ENCODE measurements around the gene GPS1. TPM values are rescaled to one million over a fixed set of nuclear protein-coding genes. Genes with fewer than 3 reads are reported as not detected.

GPS1 gene
- total and polyA plus RNA-seq, 8 donors = 69.2 to 101 (median 78.8) TPM

GRCh38 chr17:82049521-82049971, 2.2 kb upstream of the GPS1 start:
- H3K4me3 ChIP-seq = no peak overlapping the region
- intact Hi-C loops (cut with DNase I) = no loop called here
- H3K36me3 ChIP-seq = peaks cover 0 to 50% of the 10 kb centered on the region in 2 donors
- peaks cover 17 to 41% of the 10 kb centered on the region in 2 donors for H3K4me1 ChIP-seq
- DNase-seq (peak in 1 of 4 donors; percentile 62), ATAC-seq (no peak)
- H3K27ac ChIP-seq = no peak overlapping the region
- no peaks in the 10 kb centered on the region for H3K9me3 ChIP-seq
- no peak for TF ChIP-seq CTCF (IDR thresholded peaks at IDR 0.05)
- no peaks in the 10 kb centered on the region for H3K27me3 ChIP-seq

- intact Hi-C loops (cut with DNase I) = no loop called here
Observed at GRCh38 chr17:82050152-82050760, 1.4 kb upstream of the GPS1 start.

GRCh38 chr17:82050761-82051641, 697 bp upstream of the GPS1 start:
- Histone ChIP-seq H3K27ac (peak overlapping the region in 1 of 2 donors; percentile 41), H3K36me3 (peaks cover 0 to 64% of the 10 kb centered on the region in 2 donors), H3K27me3 (no peaks in the 10 kb centered on the region), H3K4me3 (peak overlapping the region; percentile 75 to 79), H3K4me1 (peaks cover 17 to 41% of the 10 kb centered on the region in 2 donors), H3K9me3 (no peaks in the 10 kb centered on the region)
- no peak for TF ChIP-seq CTCF (IDR thresholded peaks at IDR 0.05)
- ATAC-seq (peak; percentile 12), DNase-seq (peak in 1 of 4 donors; percentile 80)
- intact Hi-C loops (cut with DNase I) = no loop called here

More at GRCh38 chr17:82050152-82050760, 1.4 kb upstream of the GPS1 start:
- peaks cover 17 to 41% of the 10 kb centered on the region in 2 donors for H3K4me1 ChIP-seq
- H3K36me3 ChIP-seq = peaks cover 0 to 57% of the 10 kb centered on the region in 2 donors
- H3K27me3 ChIP-seq = no peaks in the 10 kb centered on the region
- H3K27ac ChIP-seq = no peak overlapping the region
- peak overlapping the region; percentile 75 to 79 for H3K4me3 ChIP-seq
- peak in 1 of 4 donors; percentile 60 for DNase-seq
- H3K9me3 ChIP-seq = no peaks in the 10 kb centered on the region
- TF ChIP-seq CTCF (IDR thresholded peaks at IDR 0.05) = no peak
- ATAC-seq = no peak

GRCh38 chr17:82052638-82053059, 951 bp downstream of the GPS1 start:
- intact Hi-C loops (cut with DNase I) = no loop called here
- H3K36me3 ChIP-seq = peaks cover 0 to 68% of the 10 kb centered on the region in 2 donors
- no peaks in the 10 kb centered on the region for H3K27me3 ChIP-seq
- TF ChIP-seq CTCF (IDR thresholded peaks at IDR 0.05) = no peak
- peaks cover 17 to 41% of the 10 kb centered on the region in 2 donors for H3K4me1 ChIP-seq
- H3K4me3 ChIP-seq = peak overlapping the region; percentile 75 to 87
- DNase-seq = no peak
- no peaks in the 10 kb centered on the region for H3K9me3 ChIP-seq
- H3K27ac ChIP-seq = no peak overlapping the region
- no peak for ATAC-seq

GRCh38 chr17:82053130-82053529, 1.4 kb downstream of the GPS1 start:
- ATAC-seq (no peak), DNase-seq (peak in 1 of 4 donors; percentile 60)
- H3K4me3 ChIP-seq = peak overlapping the region in 1 of 2 donors; percentile 75
- H3K27ac ChIP-seq = no peak overlapping the region
- intact Hi-C loops (cut with DNase I) = no loop called here
- no peaks in the 10 kb centered on the region for H3K27me3 ChIP-seq
- H3K4me1 ChIP-seq = peaks cover 17 to 41% of the 10 kb centered on the region in 2 donors
- peaks cover 0 to 68% of the 10 kb centered on the region in 2 donors for H3K36me3 ChIP-seq
- no peaks in the 10 kb centered on the region for H3K9me3 ChIP-seq
- TF ChIP-seq CTCF (IDR thresholded peaks at IDR 0.05) = no peak

All from left lung (tissue), 10 donors.